Measurements from ENCODE around the gene NARF. TPM values are rescaled to one million over a fixed set of nuclear protein-coding genes. Genes with fewer than 3 reads are reported as not detected.
A peak's percentile ranks its signal among the peaks of the same experiment; 100 is the strongest.

The NARF gene
- total RNA-seq, 2 experiments from 2014 or later: 75.0 to 151 TPM

- Histone ChIP-seq H3K9me3 (ENCODE audit: low read length) (0 out of 2 replicates have a peak, but pooled peaks cover 9% of the 10 kb centered on the region), H3K4me2 (ENCODE audit: low read length) (no peak overlapping the region), H3K9me2 (ENCODE audit: insufficient read depth, low read length) (no peaks in the 10 kb centered on the region), H2AFZ (ENCODE audit: low read length) (no peak overlapping the region), H3K79me2 (ENCODE audit: insufficient read depth, low read depth, low read length) (peaks cover 25% of the 10 kb centered on the region), H4K20me1 (ENCODE audit: insufficient read depth, low read length) (peaks cover 9% of the 10 kb centered on the region), H3K36me3 (ENCODE audit: insufficient read depth, low read length) (peaks cover 4% of the 10 kb centered on the region; the same call in 1 of the 2 replicates), H3K4me1 (ENCODE audit: insufficient read depth, low read length, poor library complexity, severe bottlenecking) (peaks cover 21% of the 10 kb centered on the region), H3K27ac (ENCODE audit: low read depth, low read length, poor library complexity, severe bottlenecking) (no peak overlapping the region), H3K4me3 (ENCODE audit: low read depth, low read length, poor library complexity, severe bottlenecking) (no peak overlapping the region)
- CTCF ChIA-PET (ENCODE audit: unreplicated experiment): no interaction called here
- no TSS peak for BruUV-seq (replicated peaks)
- DNase-seq (ENCODE audit: low spot score): no peak
- intact Hi-C loops (cut with micrococcal nuclease; ENCODE audit: unreplicated experiment): no loop called here
- no peak for TF ChIP-seq CTCF (conservative IDR thresholded peaks at IDR 0.05; ENCODE audit: low read length)
- TF ChIP-seq EZH2phosphoT487 (IDR thresholded peaks at IDR 0.05; ENCODE audit: borderline replicate concordance, low read depth, low read length): no peak
- POLR2A ChIA-PET: interaction anchor here (0.6 kb wide), 1 partner anchor 8 kb away, joined by 4 read pairs; no protein-coding TSS in a partner anchor
These were observed 58.8 kb downstream of the NARF start for GRCh38 chr17:82517230-82517865.

- Histone ChIP-seq H3K9me2 (ENCODE audit: insufficient read depth, low read length) (no peaks in the 10 kb centered on the region), H3K79me2 (ENCODE audit: insufficient read depth, low read depth, low read length) (peaks cover 43% of the 10 kb centered on the region), H3K27ac (ENCODE audit: low read depth, low read length, poor library complexity, severe bottlenecking) (peak within 1 kb of the TSS; percentile 67), H3K9me3 (ENCODE audit: low read length) (0 out of 2 replicates have a peak, but pooled peaks cover 9% of the 10 kb centered on the region), H3K4me1 (ENCODE audit: insufficient read depth, low read length, poor library complexity, severe bottlenecking) (peaks cover 39% of the 10 kb centered on the region), H4K20me1 (ENCODE audit: insufficient read depth, low read length) (peaks cover 19% of the 10 kb centered on the region), H3K4me2 (ENCODE audit: low read length) (peak within 1 kb of the TSS; percentile 73), H3K4me3 (ENCODE audit: low read depth, low read length, poor library complexity, severe bottlenecking) (peak within 1 kb of the TSS; percentile 84), H2AFZ (ENCODE audit: low read length) (peak within 1 kb of the TSS; percentile 81; the same call in 1 of the 2 replicates), H3K36me3 (ENCODE audit: insufficient read depth, low read length) (peaks cover 20% of the 10 kb centered on the region)
- TF ChIP-seq CTCF (conservative IDR thresholded peaks at IDR 0.05; ENCODE audit: low read length): no peak
- TF ChIP-seq EZH2phosphoT487 (IDR thresholded peaks at IDR 0.05; ENCODE audit: borderline replicate concordance, low read depth, low read length): no peak
- peak; percentile 99 for DNase-seq (ENCODE audit: low spot score)
- POLR2A ChIA-PET: interaction anchor here (0.6 to 1.8 kb wide), 7 partner anchors 9 to 24 kb away, joined by 3 to 6 read pairs (median 3); no protein-coding TSS in a partner anchor
- CTCF ChIA-PET (ENCODE audit: unreplicated experiment): no interaction called here
- intact Hi-C loops (cut with micrococcal nuclease; ENCODE audit: unreplicated experiment): loop anchor here (1.0 kb wide), 1 partner anchor 25 kb away; no protein-coding TSS in a partner anchor
- no TSS peak for BruUV-seq (replicated peaks)
These were observed 60.6 kb downstream of the NARF start, which contains the start of gene FOXK2 for GRCh38 chr17:82518826-82519810. FOXK2 (plus strand) TSS chr17:82519732; CDS start chr17:82519889, 157 bp downstream.
